HG03108 (cell line): Measurements from ENCODE around the gene SCNN1A.
A peak's percentile ranks its signal among the peaks of the same experiment; 100 is the strongest.
"Not testable (repeated sequence)": the region's sequence is repeated elsewhere in the genome, so short reads cannot be mapped to it uniquely, and the experiment has no call there.

Source experiments
- ATAC-seq: cut with Tn5 transposase; IDR thresholded peaks from one replicate; pipeline ENCODE4 v1.9.1; 2021; ENCODE audit warnings: moderate library complexity; ENCODE audit not compliant: unreplicated experiment

SCNN1A gene

GRCh38 chr12:6351622-6352021, 23.7 kb downstream of the SCNN1A start:
- no peak for ATAC-seq

GRCh38 chr12:6347367-6348338, 27.7 kb downstream of the SCNN1A start:
- no peak for ATAC-seq

GRCh38 chr12:6346942-6347341, 28.4 kb downstream of the SCNN1A start:
- no peak for ATAC-seq

- ATAC-seq = no peak
Measured at GRCh38 chr12:6346235-6346832, 29.0 kb downstream of the SCNN1A start.

- no peak for ATAC-seq
Measured at GRCh38 chr12:6345319-6346091, 29.9 kb downstream of the SCNN1A start.

- ATAC-seq = not testable (repeated sequence)
Measured at GRCh38 chr12:6344101-6344660, 31.2 kb downstream of the SCNN1A start.

GRCh38 chr12:6343518-6343917, 31.8 kb downstream of the SCNN1A start:
- ATAC-seq = no peak

GRCh38 chr12:6342140-6342889, 33.0 kb downstream of the SCNN1A start:
- no peak for ATAC-seq

- ATAC-seq = no peak
Measured at GRCh38 chr12:6341417-6342139, 33.8 kb downstream of the SCNN1A start, which contains the start of gene TNFRSF1A. TNFRSF1A (minus strand) TSS chr12:6342076; CDS start chr12:6341814, 262 bp downstream.

- no peak for ATAC-seq
Measured at GRCh38 chr12:6340745-6341416, 34.5 kb downstream of the SCNN1A start.

GRCh38 chr12:6340032-6340638, 35.2 kb downstream of the SCNN1A start:
- no peak for ATAC-seq

GRCh38 chr12:6338955-6339354, 36.4 kb downstream of the SCNN1A start:
- no peak for ATAC-seq

- ATAC-seq = not testable (repeated sequence)
Measured at GRCh38 chr12:6338536-6338935, 36.8 kb downstream of the SCNN1A start.

GRCh38 chr12:6337958-6338433, 37.4 kb downstream of the SCNN1A start:
- no peak for ATAC-seq

GRCh38 chr12:6336889-6337853, 38.2 kb downstream of the SCNN1A start:
- no peak for ATAC-seq

- ATAC-seq = peak; percentile 30
Measured at GRCh38 chr12:6336079-6336888, 39.1 kb downstream of the SCNN1A start.
